Stimulated activated CD4-positive, alpha-beta T cell treated with anti-CD3 and anti-CD28 coated beads, Interleukin-15, amount 100 ng/mL, for 1 hour (primary cell): Measurements from ENCODE around the gene SLC9A3.

Source experiments
- DNase-seq, 2 donors: peaks; one replicate each; pipeline ENCODE4 v3.0.0-alpha.2; 2020; ENCODE audit warnings: low read depth in 1 of 2, low spot score in 1 of 2

The SLC9A3 gene

DNA sequence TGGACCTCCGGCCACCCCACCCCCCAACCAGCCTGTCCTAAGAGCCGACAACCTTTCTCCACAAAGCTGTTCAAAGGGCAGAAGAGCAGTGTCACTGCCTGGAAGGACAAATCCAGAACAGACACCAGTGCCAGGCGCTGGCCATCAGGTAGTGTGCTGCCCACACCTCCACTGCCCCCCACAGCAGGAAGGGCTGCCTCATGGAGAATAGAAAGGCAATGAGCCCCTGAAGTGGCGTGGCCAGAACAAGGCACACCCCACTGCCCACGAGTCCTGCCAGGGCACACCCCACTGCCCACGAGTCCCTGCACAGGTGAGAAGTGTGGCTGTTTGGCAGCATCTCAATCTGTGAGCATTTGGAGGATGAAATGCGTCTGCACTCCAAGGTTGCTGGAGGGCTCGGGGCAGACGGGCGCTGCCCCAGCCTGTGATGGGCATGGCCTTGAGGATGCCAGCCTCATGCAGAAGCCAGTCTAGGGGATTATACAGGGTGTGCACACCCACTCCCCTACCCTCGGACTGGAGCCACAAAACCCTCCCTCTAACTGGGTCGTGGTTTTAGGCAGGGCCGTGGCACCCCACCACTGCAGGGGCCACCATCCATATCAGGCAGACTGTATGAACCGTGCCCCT is 2.3 kb upstream of the SLC9A3 start:
- no peak for DNase-seq

DNA sequence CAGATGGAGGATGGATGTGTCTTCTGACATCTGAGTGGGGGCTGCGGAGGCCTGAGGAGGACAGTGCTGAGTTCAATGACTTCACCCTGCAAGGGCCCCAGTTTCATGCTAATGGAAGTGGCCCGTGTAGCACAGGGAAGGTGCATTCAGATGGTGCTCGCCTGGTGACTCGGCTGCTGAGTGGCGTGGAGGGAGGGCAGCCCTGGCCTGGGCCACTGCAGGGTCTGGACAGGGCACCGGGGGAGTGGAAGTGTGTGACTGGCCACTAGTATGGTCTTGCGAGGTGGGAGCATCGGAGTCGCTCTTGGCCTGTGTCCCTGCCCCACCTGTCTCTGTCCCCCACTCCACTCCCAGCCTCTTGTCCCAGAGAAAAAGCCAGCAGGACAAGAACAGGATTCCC is 1.7 kb upstream of the SLC9A3 start:
- no peak for DNase-seq

DNA sequence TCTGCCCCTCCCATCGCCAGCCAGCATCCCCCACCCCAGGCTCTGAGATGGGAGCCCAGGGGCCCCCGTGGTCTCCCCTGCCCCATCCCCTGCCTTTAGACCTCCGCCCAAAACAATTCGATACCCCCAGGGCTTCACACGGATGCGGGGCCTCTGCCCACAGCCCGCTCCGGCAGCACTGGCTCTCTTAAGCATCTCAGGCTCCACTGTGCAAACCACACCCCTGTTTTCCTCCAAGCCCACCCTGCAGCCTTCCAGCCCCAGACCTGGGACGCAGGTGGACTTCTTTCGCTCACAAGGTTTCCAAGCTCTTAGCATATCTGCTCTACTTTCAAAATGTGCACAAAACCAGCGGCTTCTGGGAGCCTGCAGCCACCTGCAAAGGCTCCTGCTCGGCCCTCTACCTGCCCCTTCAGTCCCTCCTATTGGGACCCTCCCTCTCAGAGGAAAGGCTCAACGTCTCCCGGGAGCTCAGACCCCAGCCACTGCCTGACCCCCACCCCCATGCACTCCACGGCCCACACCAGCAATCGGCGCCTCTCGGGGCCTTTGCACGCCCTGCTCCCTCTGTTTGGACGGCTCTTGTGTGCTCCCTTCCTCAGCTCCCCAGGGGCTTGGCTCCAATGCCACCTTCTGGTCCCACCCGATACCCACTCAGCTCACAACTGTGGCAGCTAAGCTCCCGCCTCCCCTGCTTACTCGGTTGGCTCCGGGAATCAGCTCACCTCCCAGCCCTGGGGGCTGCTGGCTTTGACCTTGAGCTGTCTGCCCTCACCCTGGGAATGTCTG is 918 bp upstream of the SLC9A3 start:
- no peak for DNase-seq

DNA sequence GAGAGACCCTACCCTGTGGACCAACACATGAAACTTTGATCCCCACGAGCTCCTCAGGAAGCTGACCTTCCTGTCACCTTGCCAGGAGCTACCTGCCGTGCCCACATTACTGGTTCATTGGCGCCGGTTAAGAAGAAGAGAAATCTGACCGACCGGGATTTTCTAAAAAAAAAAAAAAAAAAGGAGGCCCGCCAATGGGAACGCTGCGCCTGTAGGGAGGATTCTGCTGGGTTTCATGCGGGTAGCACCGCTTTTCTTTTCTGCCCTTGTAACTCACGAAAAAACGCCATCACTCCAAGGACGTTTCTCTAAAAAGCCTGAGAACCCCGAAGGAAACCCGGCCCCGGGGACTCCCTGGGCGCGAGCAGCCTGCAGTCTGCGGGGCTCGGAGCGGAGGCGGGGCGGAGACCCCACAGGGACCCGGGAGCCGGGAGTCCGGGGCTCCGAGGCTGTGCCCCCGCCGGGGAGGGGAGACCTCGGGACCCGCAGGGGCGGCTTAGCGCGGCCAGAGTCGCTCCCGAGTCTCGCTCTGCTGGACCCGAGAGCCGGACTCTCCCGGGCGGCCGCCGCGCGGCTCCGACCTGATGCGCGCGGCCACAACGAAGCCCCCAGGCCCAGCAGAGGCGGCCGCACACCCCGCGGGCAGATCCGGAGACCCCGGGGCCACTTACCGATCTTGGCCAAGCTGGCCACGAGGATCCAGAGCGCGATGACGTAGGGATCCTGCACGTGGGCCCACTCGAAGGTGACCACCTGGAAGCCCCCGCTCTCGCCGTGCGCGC is 617 bp downstream of the SLC9A3 start:
- no peak for DNase-seq

DNA sequence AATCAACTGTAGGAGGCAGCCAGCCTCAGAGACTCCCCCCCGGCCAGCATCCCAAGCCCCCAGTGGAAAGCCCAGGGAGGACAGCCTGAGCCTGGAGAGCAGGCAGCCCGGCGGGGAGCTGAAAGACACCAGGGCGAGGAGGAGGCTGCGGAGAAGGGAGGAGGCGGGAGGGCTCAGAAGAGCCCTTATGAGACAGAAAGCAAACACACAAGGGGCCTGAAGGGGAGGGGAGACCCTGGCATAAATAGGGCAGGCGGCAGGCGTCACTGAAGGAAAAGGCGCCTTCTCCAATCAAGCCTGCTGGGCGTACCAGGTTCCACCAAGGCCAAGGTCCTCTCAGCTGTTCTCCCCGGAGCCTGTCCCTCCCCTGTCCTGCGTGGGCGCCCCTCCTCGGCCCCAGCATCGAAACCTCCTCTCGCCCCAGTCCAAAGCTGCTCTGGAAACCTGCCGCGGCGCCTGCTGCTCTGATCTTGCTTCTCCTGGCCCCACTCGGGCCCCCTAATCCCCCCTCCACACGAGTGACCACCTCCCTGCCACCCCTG is 1.3 kb downstream of the SLC9A3 start:
- no peak for DNase-seq

DNA sequence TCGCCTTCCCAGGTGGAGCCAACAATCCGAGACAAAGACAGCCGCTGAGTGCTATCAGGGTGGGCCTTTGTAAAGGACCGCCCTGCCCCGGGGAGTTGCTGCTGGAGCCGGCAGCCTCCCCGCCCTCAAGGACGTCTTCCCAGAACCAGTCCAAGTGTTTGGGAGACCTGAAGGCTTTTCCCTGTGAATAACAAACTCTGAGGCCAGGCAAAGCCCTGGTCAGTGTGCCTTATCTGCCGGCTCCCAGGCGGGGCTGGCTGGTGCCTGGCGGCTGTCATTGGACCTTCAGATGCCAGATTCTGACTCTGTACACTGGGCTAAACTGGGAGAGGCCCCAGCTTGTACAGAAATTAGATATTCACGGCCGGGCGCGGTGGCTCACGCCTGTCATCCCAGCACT is 2.1 kb downstream of the SLC9A3 start:
- DNase-seq, result no peak

DNA sequence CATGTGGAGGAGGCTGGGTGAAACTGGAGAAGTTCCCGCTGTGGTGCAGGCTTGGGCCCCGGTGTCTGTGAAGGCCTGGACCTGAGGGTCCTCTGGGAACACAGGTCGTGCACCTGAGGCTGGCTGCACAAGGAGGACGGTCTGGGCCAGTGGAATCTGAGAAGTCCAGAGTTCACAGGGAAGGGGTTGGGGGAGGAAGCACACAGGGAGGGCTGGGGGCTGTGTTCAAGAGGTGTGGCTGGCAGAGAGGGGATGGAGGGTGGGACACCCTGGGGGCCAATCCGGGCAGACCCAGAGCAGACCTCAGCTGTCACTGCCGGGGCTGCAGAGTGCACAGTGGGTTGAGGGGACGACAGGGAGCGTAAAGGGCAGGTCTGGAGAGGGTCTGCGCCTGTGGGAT is 2.6 kb downstream of the SLC9A3 start:
- no peak for DNase-seq

DNA sequence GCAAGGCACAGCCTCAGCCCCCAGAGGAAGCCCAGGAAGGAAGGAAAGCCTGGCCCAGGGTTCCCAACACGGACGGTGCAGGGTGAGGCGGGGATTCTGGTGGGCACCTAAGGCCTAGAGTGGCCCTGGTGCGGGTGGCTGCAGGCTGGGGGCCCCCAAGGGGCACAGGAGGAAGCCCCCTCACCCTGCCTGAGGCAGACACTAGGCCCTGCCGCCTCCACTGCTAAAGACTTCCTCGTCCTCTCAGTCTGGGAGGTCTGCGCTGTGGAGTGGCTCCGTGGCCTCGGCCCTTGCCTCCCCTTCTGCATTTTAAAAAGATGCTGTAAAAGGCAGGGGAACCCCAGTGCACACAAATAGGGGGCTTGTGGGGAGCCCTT is 3.4 kb downstream of the SLC9A3 start:
- no peak for DNase-seq

DNA sequence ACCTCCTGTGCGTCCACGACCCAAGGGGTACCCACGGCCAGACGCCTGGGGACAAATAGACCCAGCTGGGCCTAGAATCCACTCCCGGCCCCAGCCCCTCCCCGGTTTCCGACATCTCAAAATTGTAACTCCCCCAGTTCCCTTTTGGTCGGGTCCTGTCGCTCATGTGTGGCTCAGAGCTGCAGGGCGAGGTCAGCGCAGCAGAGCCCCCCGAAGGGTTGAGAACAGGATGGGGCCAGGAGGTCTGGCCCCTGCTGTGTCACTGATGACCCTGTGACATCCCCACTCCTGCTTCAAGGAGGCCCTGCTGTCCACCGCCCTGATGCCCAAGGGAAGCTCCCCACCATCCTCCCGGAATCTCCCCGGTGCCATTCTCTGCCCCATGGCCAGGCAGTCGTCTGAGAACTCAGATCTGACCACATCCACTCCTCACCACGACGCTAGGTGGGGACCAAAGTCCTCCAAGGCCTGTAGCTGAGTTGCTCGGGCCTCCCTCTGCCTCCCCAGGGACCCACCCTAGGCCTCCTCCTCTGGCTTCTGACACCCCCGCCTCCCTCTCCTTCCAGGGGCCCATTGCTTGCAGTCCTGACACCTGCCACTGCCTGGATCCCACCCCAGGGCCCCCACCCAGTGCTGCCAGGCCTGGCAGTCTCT is 3.9 kb downstream of the SLC9A3 start:
- DNase-seq, result no peak

DNA sequence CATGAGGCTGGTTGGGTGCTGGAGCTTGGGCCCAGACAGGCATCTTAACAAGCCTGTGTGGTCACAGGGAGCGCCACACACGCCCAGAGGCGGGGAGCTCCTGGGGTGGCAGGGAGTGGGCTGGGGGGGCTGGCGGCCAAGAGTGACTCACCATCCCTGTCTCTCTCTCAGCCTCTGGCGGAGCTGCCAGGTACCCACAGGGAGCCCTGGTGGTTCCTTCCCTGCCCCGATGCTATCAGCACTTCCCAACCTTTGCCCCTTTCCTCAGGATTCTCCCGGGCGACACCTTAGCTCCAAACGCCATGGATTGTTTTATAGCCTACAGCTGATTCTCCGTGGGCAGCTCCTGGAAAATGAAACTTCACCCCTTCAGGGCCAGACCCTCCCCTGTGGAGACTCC is 5.5 kb downstream of the SLC9A3 start:
- no peak for DNase-seq

DNA sequence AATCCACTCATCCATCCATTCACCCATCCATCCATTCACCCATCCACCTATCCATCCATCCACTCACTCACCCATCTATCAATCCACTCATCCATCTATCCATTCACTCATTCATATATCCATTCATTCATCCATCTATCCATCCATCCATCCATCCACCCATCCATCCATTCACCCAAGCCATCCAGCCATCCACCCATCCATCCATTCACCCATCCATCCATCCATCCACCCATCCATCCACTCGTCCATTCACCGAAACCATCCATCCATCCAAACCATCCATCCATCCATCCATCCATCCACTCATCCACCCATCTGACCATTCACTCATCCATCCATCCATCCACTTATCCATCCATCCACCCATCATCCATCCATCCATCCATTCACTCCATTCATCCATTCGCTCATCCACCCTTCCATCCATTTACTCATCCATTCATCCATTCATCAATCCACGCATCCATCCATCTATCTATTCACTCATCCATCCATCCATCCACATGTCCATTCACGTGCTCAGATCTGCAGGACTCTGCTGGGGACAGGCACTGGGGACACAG is 6.6 kb downstream of the SLC9A3 start:
- DNase-seq, result no peak

DNA sequence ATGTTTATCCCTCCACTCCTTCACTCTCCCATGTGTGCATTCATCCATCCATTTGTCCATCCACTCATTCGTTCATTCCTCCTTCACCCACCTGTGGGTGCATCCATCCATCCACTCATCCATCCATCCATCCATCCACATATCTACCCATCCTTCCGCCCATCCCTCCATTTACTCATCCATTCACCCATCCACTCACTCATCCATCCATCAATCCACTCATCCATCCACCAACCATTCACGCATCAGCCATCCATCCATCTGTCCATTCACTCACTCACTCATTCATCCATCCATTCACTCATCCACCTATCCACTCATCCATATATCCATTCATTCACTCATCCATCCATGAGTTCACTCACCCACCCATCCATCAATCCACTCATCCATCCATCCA is 7.3 kb downstream of the SLC9A3 start:
- DNase-seq, result no peak

DNA sequence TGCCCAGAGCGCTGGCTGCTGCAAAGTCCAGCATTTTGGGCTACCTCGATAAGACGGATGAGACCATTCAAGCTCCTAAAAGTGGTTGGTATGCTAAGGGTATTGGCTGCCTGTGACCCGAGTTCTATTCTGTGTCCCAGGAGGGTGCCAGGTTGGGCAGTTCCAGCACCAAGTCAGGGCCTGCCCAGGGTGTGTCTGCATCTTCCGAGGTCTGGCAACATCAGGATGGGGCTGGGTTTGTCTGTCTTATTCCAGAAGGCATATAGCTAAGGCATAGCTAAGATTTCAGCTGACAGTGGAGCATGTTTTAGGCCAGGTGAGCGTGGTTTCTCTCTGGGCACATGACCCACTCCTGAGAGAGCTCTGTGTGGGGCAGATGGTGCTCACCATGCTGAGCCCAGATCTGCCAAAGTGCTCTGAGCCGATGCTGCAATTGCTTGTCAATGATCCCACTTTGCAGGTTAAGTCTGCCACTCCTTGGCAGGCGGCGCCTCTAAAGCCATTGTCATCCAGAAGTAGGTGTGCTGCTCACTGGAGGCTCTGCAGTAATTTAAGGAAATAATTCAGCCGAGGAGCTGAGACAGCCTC is 7.8 kb downstream of the SLC9A3 start:
- DNase-seq, result no peak

DNA sequence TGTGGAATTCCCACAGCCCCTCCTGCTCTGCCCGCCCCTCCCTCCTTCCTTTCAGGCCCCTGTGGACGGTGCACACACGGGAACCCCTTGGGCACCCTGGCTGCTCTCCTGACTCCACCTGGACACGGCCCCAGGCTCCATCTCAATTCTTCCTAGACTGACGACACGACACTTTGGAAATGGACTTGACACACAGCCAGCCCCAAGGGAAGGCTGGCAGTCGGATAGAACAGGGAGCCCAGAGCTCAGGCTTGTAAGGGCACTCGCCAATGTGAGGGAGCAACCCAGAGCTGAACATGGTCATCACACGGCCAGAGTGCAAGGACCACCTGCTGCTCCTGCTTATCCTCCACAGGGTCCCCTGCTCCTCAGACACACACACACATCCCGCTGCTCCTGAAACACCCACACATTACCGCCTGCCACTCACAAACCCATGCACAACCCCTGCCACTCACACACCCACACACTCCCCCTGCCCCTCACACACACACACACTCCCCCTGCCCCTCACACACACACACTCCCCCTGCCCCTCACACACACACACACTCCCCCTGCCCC is 8.9 kb downstream of the SLC9A3 start:
- no peak for DNase-seq

DNA sequence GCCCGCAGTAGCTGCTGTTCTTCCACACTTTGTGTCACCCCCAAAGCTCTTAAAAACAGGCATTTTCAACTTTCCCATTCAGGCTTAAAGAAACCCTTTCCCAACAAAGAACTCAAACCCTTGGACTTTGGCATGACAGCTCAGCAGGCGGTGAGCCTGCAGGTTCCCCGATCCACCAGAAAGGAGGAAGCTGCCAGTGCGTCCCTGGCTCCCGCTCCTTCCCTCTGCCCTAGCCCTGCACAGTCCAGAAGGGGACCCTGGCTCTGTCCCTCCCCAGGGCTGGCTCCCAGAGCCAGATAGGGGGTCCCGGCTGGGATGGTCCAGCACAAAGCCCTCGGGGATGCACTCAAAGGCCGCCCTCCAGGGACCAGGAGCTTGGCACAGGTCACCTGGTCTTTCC is 9.6 kb downstream of the SLC9A3 start:
- DNase-seq, result no peak

DNA sequence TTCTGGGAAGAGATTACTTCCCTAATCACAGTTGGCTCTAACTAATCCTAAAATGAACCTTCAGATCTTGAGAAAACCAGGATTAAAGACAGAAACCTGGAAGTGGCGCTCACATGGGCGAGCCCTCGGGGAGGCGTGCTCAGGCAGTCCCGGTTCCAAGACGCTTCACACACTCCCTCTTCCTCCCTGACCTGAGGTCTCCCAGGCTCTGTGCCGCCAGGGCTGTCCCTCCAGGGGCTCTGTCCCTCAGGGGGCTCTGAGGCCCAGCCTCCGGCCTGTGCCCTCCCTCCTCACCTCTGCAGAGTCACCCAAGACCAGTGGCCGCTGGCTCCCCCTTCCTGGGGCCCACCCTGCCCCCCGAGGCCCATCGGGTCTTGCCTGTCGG is 10.2 kb downstream of the SLC9A3 start:
- DNase-seq, result no peak

DNA sequence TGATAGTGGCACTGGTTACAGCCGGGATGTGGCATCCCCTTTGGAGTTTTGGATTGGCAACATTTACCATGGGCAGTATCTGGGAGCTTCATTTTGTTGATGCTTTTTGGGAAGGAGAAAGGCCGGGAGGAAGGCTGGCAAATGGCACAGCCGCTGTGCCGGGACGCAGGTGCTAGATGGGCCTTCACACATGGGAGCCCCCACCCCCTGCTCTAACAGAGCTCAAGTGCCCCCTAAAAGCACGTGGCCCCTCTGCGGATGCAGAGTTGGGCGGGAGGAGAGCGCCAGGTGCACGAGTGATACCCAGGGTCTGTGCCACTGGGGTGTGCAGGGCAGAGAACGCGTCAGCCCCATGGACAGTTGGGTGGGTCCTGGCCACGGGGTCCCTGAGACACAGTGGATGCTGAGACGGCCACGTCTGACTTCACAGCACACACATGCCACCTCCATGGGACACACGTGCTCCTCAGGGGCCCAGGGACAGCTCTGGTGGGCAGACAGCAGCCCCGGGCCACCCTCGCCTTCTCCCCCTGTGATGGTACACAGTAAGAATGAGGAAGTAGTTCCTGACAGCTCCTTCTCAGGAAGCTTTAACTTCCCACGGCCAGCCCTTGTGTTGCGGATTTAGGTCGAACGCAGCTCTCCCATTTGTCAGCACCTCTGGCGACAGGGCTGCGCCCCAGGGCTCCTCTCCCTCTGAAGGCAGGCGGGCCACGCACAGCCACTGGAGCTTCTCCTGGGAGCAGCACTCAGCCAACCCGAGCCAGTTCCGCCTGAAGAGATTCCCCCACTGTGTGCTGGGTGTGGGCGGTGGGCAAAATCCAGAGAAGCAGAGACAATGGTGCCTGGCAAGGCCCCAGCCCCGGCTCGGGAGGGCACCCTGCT is 10.8 kb downstream of the SLC9A3 start:
- no peak for DNase-seq

DNA sequence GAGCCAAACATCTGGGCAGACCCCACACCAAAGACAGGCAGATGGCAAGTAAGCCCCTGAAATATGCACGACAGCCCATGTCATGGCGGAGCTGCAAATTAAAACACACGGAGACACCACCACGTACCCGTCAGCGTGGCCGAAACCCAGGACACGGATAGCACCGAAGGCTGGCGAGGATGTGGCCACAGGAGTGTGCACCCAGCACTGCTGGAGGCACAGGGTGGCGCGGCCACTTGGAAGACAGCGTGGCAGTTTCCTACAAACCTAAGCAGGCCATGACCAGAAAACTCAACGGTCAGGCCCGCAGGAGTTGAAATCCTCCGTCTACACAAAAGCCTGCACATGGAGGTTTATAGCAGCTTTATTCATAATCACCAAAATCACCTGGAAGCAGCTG is 12.8 kb downstream of the SLC9A3 start:
- DNase-seq, result no peak

DNA sequence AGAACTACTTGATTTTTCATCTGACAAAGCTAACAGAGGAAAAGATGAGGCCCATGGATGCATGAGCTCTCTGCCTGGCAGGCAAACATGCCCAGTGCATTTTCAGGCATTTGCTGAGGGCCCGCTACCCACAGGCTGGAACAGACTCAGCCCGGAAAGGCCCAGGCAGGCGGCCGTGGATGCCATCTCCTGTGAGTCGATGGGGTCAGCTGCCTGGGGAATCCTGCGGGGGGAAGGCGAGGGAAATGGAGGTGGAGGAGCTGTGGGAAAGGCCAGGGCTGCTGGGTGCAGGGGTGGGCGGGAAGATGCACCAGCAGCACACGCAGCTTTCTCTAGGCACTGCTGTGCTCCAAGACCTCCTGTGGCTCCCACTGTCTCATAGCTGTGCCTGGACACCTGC is 13.7 kb downstream of the SLC9A3 start:
- DNase-seq, result no peak
